Uterus (tissue), 2 donors: ENCODE measurements around the gene PRDX2.

Experiments
- CTCF ChIP-seq, 4 experiments: fragments of 200-600 bp in 2 of 4; fragments of 450-650 bp in 2 of 4; sonication (generic) in 2 of 4; IDR thresholded peaks; one replicate each; pipeline ENCODE4 v1.5.1; 2016 to 2019; ENCODE audit warnings: antibody characterized with exemption in 4 of 4, mild to moderate bottlenecking in 2 of 4, moderate library complexity in 1 of 4
- POLR2A ChIP-seq, 2 donors: fragments of 450-650 bp; IDR thresholded peaks; one replicate each; pipeline ENCODE4 v1.6.1; 2016; ENCODE audit warnings: antibody characterized with exemption in 2 of 2, mild to moderate bottlenecking in 1 of 2, moderate library complexity in 1 of 2

GRCh38 chr19:12752056-12752781, 49.4 kb downstream of the PRDX2 start:
- TF ChIP-seq POLR2A (IDR thresholded peaks at IDR 0.05) (no peak), CTCF (IDR thresholded peaks at IDR 0.05) (no peak)
